Measurements from ENCODE around the gene PRRT1B. TPM values are rescaled to one million over a fixed set of nuclear protein-coding genes. Genes with fewer than 3 reads are reported as not detected.

Gene PRRT1B
- total RNA-seq, 4 donors from 2014 or later, result 1.6 to 12.3 (median 5.7) TPM; not detected in 1

DNA sequence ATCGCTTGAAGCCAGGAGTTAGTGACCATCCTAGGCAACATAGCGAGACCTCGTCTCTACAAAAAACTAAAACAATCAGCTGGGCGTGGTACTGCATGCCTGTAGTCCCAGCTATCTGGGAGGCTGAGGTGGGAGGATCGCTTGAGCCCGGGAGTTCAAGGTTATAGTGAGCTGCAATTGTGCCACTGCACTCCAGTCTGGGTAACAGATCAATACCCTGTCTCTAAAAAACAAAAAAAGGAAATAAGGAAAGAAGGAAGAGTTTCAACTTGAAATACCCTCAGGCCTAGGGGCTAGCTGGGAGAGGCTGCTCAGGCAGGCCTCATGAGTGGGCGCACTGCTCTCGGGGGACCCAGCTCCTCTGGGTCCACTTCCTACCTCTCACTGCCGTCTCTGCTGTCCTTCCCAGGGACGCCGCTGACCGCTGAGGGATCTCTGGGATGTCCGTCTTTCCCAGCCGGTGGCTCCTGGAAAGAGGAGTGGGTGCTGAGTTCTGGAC lies 56.4 kb downstream of the PRRT1B start:
- intact Hi-C loops (cut with DNase I; ENCODE audit: low total_unique reads), result no loop called here
- in situ Hi-C loops (cut with MboI; ENCODE audit: low pct_ligation_motif_present in 1 of 4, low pct_unique_long_range_greater_than_20kb in 1 of 4, low sequenced_read_pairs in 3 of 4), result loop anchor here in 1 of 4 donors (25.0 kb wide), 1 partner anchor 661 kb away; no protein-coding TSS in a partner anchor
- DNase-seq, result no peak
- Histone ChIP-seq H3K4me3 (no peak overlapping the region), H3K9me3 (no peaks in the 10 kb centered on the region), H3K27ac (no peak overlapping the region), H3K4me1 (no peaks in the 10 kb centered on the region), H3K27me3 (no peaks in the 10 kb centered on the region), H3K36me3 (peaks cover 0 to 41% (median 19%) of the 10 kb centered on the region in 4 donors)
- TF ChIP-seq POLR2AphosphoS5 (IDR thresholded peaks at IDR 0.05), result no peak
- no peak for TF ChIP-seq EP300 (IDR thresholded peaks at IDR 0.05; ENCODE audit: low read depth)
- TF ChIP-seq, protein P1, sequence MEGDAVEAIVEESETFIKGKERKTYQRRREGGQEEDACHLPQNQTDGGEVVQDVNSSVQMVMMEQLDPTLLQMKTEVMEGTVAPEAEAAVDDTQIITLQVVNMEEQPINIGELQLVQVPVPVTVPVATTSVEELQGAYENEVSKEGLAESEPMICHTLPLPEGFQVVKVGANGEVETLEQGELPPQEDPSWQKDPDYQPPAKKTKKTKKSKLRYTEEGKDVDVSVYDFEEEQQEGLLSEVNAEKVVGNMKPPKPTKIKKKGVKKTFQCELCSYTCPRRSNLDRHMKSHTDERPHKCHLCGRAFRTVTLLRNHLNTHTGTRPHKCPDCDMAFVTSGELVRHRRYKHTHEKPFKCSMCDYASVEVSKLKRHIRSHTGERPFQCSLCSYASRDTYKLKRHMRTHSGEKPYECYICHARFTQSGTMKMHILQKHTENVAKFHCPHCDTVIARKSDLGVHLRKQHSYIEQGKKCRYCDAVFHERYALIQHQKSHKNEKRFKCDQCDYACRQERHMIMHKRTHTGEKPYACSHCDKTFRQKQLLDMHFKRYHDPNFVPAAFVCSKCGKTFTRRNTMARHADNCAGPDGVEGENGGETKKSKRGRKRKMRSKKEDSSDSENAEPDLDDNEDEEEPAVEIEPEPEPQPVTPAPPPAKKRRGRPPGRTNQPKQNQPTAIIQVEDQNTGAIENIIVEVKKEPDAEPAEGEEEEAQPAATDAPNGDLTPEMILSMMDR (IDR thresholded peaks at IDR 0.05), result no peak
- no peak for TF ChIP-seq POLR2A (IDR thresholded peaks at IDR 0.05)
- 94 to 98% methylated on average over 10 to 14 of the region's 14 CpGs for WGBS, 2 donors (ENCODE audit: low coverage in 1 of 2)

DNA sequence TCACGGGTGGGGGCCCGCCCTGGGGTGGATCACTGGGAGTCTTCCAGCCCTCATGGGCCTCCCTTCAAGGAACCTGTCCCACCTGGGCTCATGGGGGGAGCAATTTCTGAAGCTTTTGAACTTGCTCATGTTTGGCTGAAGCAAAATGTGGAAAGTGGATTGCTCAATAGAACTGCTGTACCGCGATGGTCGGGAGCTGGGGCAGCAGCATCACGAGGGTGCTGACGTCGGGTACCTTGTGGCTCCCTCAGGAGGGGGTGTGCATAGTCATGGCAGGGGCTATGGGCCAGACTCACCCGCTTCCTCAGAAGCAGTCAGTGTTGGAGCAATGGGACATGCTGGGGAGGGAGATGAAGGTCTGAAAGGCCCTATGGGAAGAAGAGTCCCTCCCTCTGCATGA lies 57.9 kb downstream of the PRRT1B start:
- in situ Hi-C loops (cut with MboI; ENCODE audit: low pct_ligation_motif_present in 1 of 4, low pct_unique_long_range_greater_than_20kb in 1 of 4, low sequenced_read_pairs in 3 of 4), result loop anchor here in 1 of 4 donors (25.0 kb wide), 1 partner anchor 659 kb away; no protein-coding TSS in a partner anchor
- peaks cover 0 to 29% (median 12%) of the 10 kb centered on the region in 4 donors for H3K36me3 ChIP-seq

DNA sequence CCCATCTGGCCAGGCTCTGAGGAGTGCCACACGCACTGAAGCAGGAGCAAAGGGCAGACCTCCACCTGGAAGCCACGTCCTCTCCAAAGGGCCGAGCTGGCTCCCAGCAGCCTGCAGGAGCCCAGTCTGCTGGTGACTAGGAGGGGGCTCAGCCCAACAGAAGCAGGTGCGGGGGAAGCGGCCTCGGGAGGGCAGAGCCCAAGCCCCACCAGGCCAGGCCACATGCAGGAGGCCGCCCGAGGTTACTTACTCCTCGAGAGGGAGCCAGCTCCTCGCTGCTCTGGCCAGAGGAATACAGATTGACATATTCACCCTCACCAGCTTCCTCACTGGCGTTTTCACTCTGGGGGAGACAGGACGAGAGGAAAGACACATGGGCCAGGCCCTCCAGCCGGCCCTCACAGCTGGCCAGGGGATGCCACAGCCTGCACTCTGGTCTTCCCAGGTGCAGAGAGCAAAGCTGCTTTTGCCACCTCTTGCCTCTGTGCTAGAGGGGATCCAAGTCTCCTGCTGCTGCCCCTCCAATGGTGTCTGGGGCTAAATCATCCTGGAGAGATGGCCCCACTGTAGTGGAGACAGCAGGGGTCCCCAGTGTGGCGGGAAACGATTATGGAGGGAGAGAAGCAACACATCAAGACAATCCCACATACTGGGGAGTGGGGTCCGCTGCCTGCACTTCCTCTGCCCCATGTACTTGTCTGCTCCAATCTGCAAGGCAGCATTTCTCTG lies 58.6 kb downstream of the PRRT1B start:
- DNase-seq, result no peak
- no peaks in the 10 kb centered on the region for H3K27me3 ChIP-seq
- no peak for TF ChIP-seq POLR2AphosphoS5 (IDR thresholded peaks at IDR 0.05)
- no peak for TF ChIP-seq EP300 (IDR thresholded peaks at IDR 0.05; ENCODE audit: low read depth)
- TF ChIP-seq POLR2A (IDR thresholded peaks at IDR 0.05), result no peak
- TF ChIP-seq, protein P1 (IDR thresholded peaks at IDR 0.05), result no peak
- no peak overlapping the region for H3K4me3 ChIP-seq
- 91% methylated on average over 14 of the region's 16 CpGs; no CpG with 5 or more reads in 1 of the 2 donors for WGBS, 2 donors (ENCODE audit: low coverage in 1 of 2)
- in situ Hi-C loops (cut with MboI; ENCODE audit: low pct_ligation_motif_present in 1 of 4, low pct_unique_long_range_greater_than_20kb in 1 of 4, low sequenced_read_pairs in 3 of 4) (loop anchor here in 1 of 4 donors (25.0 kb wide), 1 partner anchor 658 kb away; no protein-coding TSS in a partner anchor), intact Hi-C loops (cut with DNase I; ENCODE audit: low total_unique reads) (no loop called here)
- no peaks in the 10 kb centered on the region for H3K9me3 ChIP-seq
- peaks cover 0 to 11% (median 7%) of the 10 kb centered on the region in 4 donors for H3K4me1 ChIP-seq
- H3K27ac ChIP-seq, result no peak overlapping the region
- H3K36me3 ChIP-seq, result peaks cover 0 to 29% (median 10%) of the 10 kb centered on the region in 4 donors

More for the DNA sequence above, 57.9 kb downstream of the PRRT1B start:
- no peaks in the 10 kb centered on the region for H3K9me3 ChIP-seq
- H3K4me1 ChIP-seq, result peaks cover 0 to 6% (median 5%) of the 10 kb centered on the region in 4 donors
- no peaks in the 10 kb centered on the region for H3K27me3 ChIP-seq
- intact Hi-C loops (cut with DNase I; ENCODE audit: low total_unique reads), result no loop called here
- no peak overlapping the region for H3K4me3 ChIP-seq
- no peak for TF ChIP-seq EP300 (IDR thresholded peaks at IDR 0.05; ENCODE audit: low read depth)
- TF ChIP-seq POLR2A (IDR thresholded peaks at IDR 0.05), result no peak
- TF ChIP-seq, protein P1 (IDR thresholded peaks at IDR 0.05), result no peak
- TF ChIP-seq POLR2AphosphoS5 (IDR thresholded peaks at IDR 0.05), result no peak
- no peak overlapping the region for H3K27ac ChIP-seq
- no peak for DNase-seq
- WGBS, 2 donors (ENCODE audit: low coverage in 1 of 2), result 93% methylated on average over 9 of the region's 9 CpGs; no CpG with 5 or more reads in 1 of the 2 donors

Measured in transverse colon (tissue), 4 donors.